Measurements from ENCODE around the gene IGSF21.

Gene IGSF21

GRCh38 chr1:18307329-18307898 lies 199.8 kb downstream of the IGSF21 start:
- TF ChIP-seq CTCF (IDR thresholded peaks at IDR 0.05; ENCODE audit: low read depth, low read length) = no peak
- Histone ChIP-seq H3K36me3 (no peaks in the 10 kb centered on the region), H3K27ac (no peak overlapping the region), H3K4me3 (ENCODE audit: low read depth, low read length) (no peak overlapping the region), H3K27me3 (ENCODE audit: insufficient read depth, low read depth, severe bottlenecking) (no peaks in the 10 kb centered on the region), H3K9me3 (ENCODE audit: severe bottlenecking) (no peaks in the 10 kb centered on the region)
- no peak for DNase-seq

DNA sequence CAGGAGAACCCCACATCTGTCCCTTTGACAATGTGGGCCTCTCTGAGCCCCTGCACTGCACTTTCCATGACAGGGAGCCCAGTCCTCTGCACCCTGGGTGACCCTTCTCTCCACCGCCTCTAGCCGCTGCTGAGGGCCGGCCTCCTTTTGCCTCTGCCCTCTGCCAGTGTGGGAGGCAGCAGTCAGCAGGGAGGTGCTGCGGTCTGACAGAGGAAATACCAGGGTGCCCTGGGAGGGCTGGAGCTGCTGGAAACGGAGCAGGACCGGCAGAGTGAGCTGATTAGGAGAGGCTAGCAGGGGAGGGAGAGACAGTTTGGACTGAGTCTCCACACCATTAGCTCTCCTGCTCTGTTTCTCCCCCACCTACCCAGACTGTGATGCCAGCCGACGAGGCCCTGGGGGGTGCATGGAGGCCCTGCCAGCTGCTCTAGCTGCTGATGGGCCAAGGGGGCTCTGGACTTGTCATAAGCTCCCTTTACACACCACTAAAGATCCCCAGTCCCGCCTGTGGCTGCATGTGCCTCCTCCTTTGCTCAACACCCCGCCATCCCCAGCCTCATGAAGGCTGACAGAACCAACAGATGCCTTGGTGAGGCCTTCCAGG lies 202.1 kb downstream of the IGSF21 start:
- Histone ChIP-seq H3K27me3 (ENCODE audit: insufficient read depth, low read depth, severe bottlenecking) (no peaks in the 10 kb centered on the region), H3K9me3 (ENCODE audit: severe bottlenecking) (no peaks in the 10 kb centered on the region), H3K4me3 (ENCODE audit: low read depth, low read length) (no peak overlapping the region), H3K36me3 (no peaks in the 10 kb centered on the region), H3K27ac (no peak overlapping the region)
- no peak for DNase-seq
- TF ChIP-seq CTCF (IDR thresholded peaks at IDR 0.05; ENCODE audit: low read depth, low read length) = no peak

DNA sequence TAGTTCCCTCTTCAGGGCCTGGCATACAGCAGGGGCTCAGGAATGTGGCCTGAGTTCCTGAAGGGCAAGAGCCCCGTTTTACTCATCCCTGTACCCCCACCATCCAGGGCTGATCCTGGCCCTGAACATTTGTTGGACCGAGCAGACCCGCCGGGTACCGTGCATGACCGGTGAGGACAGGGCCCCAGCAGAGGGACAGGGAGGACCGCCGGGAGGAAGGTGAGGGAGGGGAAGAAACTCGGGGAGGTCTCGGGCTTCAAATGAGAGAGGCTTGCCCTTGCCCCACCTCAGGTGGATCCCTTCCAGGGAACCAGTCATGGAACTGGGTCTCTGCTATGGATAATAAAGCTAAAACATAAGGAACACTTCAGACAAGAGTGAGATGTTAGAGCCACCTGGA lies 205.4 kb downstream of the IGSF21 start:
- TF ChIP-seq CTCF (IDR thresholded peaks at IDR 0.05; ENCODE audit: low read depth, low read length) = no peak
- no peak for DNase-seq

GRCh38 chr1:18313523-18313922 lies 205.9 kb downstream of the IGSF21 start:
- H3K27ac ChIP-seq = no peak overlapping the region
- H3K27me3 ChIP-seq (ENCODE audit: insufficient read depth, low read depth, severe bottlenecking) = no peaks in the 10 kb centered on the region
- no peaks in the 10 kb centered on the region for H3K9me3 ChIP-seq (ENCODE audit: severe bottlenecking)

More for the DNA sequence above, 205.4 kb downstream of the IGSF21 start:
- no peak overlapping the region for H3K4me3 ChIP-seq (ENCODE audit: low read depth, low read length)
- no peaks in the 10 kb centered on the region for H3K27me3 ChIP-seq (ENCODE audit: insufficient read depth, low read depth, severe bottlenecking)
- no peak overlapping the region for H3K27ac ChIP-seq
- H3K36me3 ChIP-seq = no peaks in the 10 kb centered on the region
- no peaks in the 10 kb centered on the region for H3K9me3 ChIP-seq (ENCODE audit: severe bottlenecking)

DNA sequence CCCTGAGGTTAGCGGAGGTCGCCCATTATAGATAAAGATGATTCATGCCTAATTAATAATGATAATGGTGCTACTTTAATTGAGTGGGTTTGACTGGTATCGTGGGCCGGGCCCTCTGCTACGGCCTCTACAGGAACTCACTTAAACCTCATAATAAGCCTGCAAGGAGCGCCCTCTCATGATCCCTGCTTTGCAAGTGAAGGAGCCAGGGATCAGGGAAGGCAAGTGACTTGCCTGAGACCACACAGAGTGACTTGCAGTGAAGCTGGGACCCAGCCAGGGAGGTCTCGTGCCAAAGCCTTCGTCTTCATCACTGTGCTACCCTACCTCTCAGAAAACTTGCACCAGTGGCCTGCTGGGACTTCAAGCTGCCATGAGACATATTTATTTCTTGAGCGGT lies 206.8 kb downstream of the IGSF21 start:
- TF ChIP-seq CTCF (IDR thresholded peaks at IDR 0.05; ENCODE audit: low read depth, low read length) = 0 out of 2 replicates have a peak, but pooled peaks have one; percentile 4
- Histone ChIP-seq H3K27ac (no peak overlapping the region), H3K9me3 (ENCODE audit: severe bottlenecking) (no peaks in the 10 kb centered on the region), H3K36me3 (no peaks in the 10 kb centered on the region), H3K4me3 (ENCODE audit: low read depth, low read length) (no peak overlapping the region), H3K27me3 (ENCODE audit: insufficient read depth, low read depth, severe bottlenecking) (no peaks in the 10 kb centered on the region)
- DNase-seq = no peak

More at GRCh38 chr1:18313523-18313922, 205.9 kb downstream of the IGSF21 start:
- no peak overlapping the region for H3K4me3 ChIP-seq (ENCODE audit: low read depth, low read length)
- DNase-seq = no peak
- H3K36me3 ChIP-seq = no peaks in the 10 kb centered on the region
- TF ChIP-seq CTCF (IDR thresholded peaks at IDR 0.05; ENCODE audit: low read depth, low read length) = no peak

DNA sequence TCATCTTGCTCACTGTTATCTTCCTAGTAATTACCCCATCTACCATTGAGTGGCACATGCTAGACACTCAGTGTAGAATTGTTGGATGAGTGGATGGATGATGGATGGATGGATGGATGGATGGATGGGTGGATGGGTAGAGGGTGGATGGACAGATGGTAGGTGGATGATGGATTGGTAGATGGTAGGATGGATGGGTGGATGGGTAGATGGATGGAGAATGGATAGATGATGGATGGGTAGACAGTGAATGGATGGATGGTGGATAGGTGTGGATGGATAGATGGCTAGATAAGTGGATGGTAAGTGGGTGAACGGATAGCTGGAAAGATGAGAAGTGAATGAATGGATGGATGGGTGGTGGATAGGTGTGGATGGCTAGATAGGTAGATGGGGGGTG lies 207.9 kb downstream of the IGSF21 start:
- no peak for TF ChIP-seq CTCF (IDR thresholded peaks at IDR 0.05; ENCODE audit: low read depth, low read length)
- Histone ChIP-seq H3K9me3 (ENCODE audit: severe bottlenecking) (no peaks in the 10 kb centered on the region), H3K27me3 (ENCODE audit: insufficient read depth, low read depth, severe bottlenecking) (no peaks in the 10 kb centered on the region), H3K27ac (no peak overlapping the region), H3K36me3 (no peaks in the 10 kb centered on the region), H3K4me3 (ENCODE audit: low read depth, low read length) (no peak overlapping the region)
- no peak for DNase-seq

Measured in WERI-Rb-1 (cell line).